Erythroblast (primary cell): ENCODE results near the gene LPIN3.

ENCODE experiments used
- GATA1 ChIP-seq: IDR thresholded peaks from 2 replicates; pipeline ENCODE4 v1.6.1; 2011; ENCODE audit warnings: low read depth, mild to moderate bottlenecking, control low read depth, low read length, moderate library complexity
- POLR2A ChIP-seq: IDR thresholded peaks from 2 replicates; pipeline ENCODE4 v1.6.1; 2011; ENCODE audit warnings: mild to moderate bottlenecking, low read length

DNA sequence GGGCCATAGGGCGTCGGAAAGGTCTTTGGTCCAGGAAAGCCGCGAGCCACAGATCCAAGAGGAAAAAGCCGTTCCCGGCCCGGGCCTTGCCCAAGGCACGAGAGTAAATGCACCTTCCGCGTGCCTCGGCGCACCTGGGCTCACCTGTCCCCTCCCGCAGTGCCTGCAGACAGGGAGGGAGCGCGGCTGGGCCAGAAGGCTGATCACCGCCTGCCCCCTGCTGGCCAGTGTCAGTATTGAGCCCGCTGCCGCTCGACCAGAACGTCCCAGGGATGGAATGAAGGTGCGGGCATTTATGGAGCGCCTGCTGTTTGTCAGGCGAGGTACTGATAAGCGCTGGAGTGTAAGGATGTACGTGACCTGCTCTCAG, 679 bp upstream of the LPIN3 start:
- TF ChIP-seq POLR2A, result no peak
- TF ChIP-seq GATA1, result no peak
